Fibroblast of skin of right biceps (primary cell): ENCODE results near the gene RPL10A.
A peak's percentile ranks its signal among the peaks of the same experiment; 100 is the strongest.

ENCODE experiments used
- DNase-seq: peaks from one replicate; pipeline ENCODE4 v3.0.0-alpha.2; 2013

RPL10A gene

GRCh38 chr6:35493307-35493983 lies 25.2 kb downstream of the RPL10A start:
- no peak for DNase-seq

- peak; percentile 50 for DNase-seq
Measured at GRCh38 chr6:35494161-35494563, 26.0 kb downstream of the RPL10A start.

GRCh38 chr6:35495258-35496035 lies 27.2 kb downstream of the RPL10A start:
- DNase-seq, result no peak

- peak; percentile 53 for DNase-seq
Measured at GRCh38 chr6:35496036-35496840, 28.0 kb downstream of the RPL10A start.

GRCh38 chr6:35496841-35497570 lies 28.8 kb downstream of the RPL10A start, which contains the start of gene TEAD3:
TEAD3 (minus strand) TSS chr6:35497079.
- peak; percentile 79 for DNase-seq

GRCh38 chr6:35497571-35498421 lies 29.6 kb downstream of the RPL10A start:
- DNase-seq, result peak; percentile 82

GRCh38 chr6:35498422-35499067 lies 30.3 kb downstream of the RPL10A start:
- DNase-seq, result no peak

GRCh38 chr6:35499372-35499771 lies 31.2 kb downstream of the RPL10A start:
- DNase-seq, result no peak

- DNase-seq, result peak; percentile 73
Measured at GRCh38 chr6:35500782-35501181, 32.6 kb downstream of the RPL10A start.

- no peak for DNase-seq
Measured at GRCh38 chr6:35501784-35502183, 33.6 kb downstream of the RPL10A start.

GRCh38 chr6:35503534-35503933 lies 35.3 kb downstream of the RPL10A start:
- no peak for DNase-seq

GRCh38 chr6:35505999-35506412 lies 37.8 kb downstream of the RPL10A start:
- no peak for DNase-seq

GRCh38 chr6:35506536-35506935 lies 38.3 kb downstream of the RPL10A start:
- DNase-seq, result no peak

GRCh38 chr6:35507221-35507620 lies 39.0 kb downstream of the RPL10A start:
- DNase-seq, result no peak

- DNase-seq, result no peak
Measured at GRCh38 chr6:35508027-35508426, 39.8 kb downstream of the RPL10A start.

GRCh38 chr6:35508542-35508941 lies 40.3 kb downstream of the RPL10A start:
- DNase-seq, result no peak

- DNase-seq, result no peak
Measured at GRCh38 chr6:35510916-35511561, 42.8 kb downstream of the RPL10A start.

GRCh38 chr6:35511562-35511941 lies 43.4 kb downstream of the RPL10A start:
- no peak for DNase-seq

GRCh38 chr6:35512006-35512405 lies 43.8 kb downstream of the RPL10A start:
- no peak for DNase-seq

- no peak for DNase-seq
Measured at GRCh38 chr6:35512740-35513139, 44.5 kb downstream of the RPL10A start, which contains the start of gene TULP1. TULP1 (minus strand) TSS chr6:35512896; CDS start chr6:35512858, 38 bp downstream.

- DNase-seq, result no peak
Measured at GRCh38 chr6:35514587-35514986, 46.4 kb downstream of the RPL10A start.
